ENCODE results near the gene STIL.

Gene STIL

DNA sequence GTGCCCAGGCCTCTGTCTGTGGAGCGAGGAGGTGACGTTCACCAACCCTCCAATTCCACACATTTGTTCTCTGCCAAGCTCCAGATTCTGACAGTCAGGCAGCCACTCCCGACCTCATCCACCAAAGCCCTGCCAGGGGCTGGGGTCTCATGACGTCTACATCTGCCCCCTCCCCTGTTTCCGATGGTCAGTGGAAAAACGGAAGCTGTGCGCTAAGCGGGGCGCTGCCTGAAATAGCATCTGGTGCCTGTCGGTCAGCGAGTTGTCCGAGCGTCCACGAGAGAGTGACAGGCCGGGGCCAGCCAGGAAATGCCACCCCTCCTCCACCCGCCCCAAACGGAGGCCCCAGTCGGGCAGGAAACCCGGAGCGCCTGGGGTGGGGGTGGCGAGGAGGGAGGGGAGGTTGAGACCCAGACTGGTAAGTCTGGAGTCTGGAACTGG, 78.7 kb downstream of the STIL start:
- DNase-seq (no peak), ATAC-seq (no peak)

DNA sequence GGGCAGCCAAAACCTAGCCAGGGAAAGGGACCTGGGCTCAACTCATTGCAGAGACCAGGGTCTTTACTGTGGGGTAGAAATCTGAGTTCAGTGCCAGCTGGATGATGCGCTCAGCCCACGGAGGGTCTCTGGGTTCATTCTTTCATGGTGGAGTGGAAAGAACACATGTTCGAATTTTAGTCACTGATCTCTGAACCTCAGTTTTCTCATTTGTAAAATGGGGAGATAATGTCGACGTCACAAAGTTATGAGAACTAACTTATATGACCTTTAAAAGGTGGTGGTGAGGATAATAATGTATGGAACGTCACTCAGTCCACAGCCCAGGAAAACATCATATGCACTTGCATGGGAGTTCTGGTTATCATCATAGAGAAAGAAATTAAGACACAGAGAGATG, 80.8 kb downstream of the STIL start:
- DNase-seq = no peak
- no peak for ATAC-seq

DNA sequence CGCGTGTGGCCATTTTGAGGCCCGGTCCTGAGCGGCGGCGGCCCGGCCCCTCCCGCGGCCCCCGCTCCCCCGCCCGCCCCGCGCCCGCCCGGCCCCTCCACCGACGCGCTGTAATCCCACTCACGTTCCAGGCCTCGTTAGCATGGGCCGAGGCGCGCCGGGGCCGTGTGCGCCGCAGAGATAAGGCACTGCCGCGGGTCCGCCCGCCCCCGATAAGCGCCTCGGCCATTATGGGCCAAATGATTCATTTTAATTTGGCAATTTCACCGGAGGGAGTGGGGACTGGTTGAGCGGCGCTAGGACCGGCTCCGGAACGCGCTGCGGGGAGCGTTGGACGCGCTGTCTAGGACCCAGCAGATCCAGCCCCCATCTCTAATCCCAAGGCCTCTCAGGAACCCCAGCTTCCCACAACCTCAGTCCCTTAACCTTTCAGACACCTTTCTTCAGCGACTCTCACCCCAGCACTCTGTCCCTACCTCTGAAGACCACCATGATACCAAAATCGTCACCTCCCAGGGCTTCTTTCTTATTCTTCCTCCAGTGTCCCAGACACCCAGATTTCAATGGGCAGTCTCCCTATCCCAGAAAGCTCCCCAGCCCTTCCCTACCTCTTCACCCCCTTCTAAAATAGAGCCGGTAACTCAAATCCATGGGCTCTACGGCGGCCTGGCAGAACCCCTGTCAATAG, 81.6 kb downstream of the STIL start, which contains the start of gene TAL1:
Gene TAL1, minus strand, starts transcription at position 39 of the 688 bp plus-strand sequence. CDS start 6,337 bp downstream, outside the sequence.
- ATAC-seq = no peak

DNA sequence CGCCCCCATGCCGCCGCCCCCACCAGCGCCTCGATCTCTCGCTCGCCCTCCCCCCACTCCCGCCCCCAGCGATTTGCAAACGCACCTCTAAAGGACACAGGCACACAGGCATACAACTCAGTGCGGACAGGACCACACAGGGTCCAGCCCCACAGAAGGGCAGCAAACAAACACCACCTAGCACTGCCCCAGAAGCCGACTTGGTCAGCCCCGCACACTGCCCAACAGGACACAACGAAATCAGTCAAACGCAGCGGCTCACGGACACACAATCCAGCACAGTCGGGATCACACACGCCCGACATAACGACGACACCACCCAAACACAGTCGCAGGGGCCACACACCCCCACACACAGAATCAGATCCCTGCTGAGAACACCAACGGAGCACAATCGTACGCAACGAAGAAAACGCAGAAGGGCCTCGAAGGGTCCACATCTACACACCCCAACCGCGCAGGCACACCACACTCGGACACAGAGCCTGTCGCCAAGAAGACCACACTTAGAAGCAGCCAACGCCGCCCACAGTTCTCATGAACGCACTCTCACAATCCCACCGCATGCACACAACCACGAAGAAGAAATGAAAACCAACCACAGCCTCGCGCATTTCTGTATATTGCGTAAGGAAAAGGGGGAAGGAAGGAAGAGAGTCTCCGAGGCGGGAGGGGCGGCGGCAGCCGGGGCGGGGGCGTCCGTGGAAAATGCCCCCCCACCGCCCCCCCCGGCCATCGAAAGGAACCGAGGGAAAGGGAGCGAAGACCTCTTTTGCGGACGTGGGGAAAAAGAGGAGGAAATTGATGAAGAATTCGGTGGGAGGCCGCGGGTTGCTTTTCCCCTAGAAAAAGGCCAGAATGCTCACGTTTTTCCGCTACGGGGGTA, 82.4 kb downstream of the STIL start:
- DNase-seq (peak; percentile 23), ATAC-seq (no peak)

More for the DNA sequence above, 81.6 kb downstream of the STIL start, which contains the start of gene TAL1:
- DNase-seq = no peak

DNA sequence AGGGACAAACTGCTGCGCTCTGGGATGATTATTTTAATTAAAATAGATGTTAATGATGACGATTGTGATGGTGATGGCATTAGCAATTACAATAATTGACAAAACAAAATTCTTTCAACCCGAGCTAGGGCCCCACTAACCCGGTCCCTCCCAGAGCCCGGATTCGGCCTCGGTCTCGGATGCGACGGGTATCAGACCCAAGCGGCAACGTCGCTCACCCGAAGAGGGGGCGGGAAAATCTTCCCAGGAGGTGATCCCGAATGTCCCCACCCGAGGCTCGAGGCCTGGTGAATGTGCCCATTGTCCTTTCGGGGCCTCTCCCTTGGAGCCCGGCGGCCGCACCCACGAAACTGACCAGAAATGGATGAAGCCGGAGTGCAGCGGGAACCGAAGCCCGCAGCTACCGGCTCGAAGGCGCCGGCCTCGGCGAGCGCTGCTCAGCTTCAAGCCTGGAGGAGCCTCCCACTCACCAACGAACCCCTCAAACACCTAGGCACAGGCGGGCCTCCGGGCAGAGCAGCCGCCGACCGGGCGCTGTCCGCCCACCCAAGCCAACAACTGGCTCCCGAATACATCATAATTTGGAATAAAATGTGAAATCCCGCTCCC, 83.2 kb downstream of the STIL start:
- DNase-seq (peak; percentile 27), ATAC-seq (no peak)

DNA sequence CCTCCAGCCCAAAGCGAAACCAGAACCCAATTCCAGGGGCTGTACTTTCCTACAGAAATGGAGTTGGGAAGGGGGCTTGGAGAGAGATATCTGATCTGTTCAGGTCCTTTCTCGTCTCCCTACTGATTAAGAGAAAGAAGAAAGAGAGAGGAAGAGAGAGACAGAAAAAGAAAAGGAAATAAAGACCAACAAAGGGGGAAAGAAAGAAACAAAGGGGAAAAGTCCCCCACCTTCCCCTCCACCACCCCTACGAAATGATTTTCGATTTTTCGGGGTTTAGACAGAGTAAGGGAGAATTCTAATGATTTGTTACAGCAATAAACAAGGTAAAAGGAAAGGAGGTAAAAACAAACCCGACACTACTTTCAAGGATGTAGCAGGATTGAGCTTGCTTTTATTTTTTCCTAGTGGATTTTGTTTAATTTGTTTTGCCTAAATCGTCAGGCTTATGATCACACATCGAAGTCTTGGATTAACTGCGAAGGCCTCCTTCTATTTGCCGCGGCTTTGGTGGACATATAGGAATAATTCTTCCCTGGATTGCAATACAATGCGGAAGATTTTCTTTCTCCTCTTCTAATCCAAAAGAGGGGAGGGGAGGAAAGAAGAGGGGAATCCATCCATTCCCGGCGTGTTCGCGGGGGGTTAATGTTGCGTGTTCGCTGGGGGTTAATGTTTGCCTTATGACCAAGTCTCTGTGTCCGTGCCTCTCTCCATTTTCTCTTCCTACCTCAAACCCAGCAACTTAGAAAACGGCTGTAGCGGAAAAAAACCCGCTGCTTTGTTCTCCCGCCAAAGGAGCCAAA, 83.9 kb downstream of the STIL start:
- ATAC-seq = no peak
- DNase-seq = no peak

DNA sequence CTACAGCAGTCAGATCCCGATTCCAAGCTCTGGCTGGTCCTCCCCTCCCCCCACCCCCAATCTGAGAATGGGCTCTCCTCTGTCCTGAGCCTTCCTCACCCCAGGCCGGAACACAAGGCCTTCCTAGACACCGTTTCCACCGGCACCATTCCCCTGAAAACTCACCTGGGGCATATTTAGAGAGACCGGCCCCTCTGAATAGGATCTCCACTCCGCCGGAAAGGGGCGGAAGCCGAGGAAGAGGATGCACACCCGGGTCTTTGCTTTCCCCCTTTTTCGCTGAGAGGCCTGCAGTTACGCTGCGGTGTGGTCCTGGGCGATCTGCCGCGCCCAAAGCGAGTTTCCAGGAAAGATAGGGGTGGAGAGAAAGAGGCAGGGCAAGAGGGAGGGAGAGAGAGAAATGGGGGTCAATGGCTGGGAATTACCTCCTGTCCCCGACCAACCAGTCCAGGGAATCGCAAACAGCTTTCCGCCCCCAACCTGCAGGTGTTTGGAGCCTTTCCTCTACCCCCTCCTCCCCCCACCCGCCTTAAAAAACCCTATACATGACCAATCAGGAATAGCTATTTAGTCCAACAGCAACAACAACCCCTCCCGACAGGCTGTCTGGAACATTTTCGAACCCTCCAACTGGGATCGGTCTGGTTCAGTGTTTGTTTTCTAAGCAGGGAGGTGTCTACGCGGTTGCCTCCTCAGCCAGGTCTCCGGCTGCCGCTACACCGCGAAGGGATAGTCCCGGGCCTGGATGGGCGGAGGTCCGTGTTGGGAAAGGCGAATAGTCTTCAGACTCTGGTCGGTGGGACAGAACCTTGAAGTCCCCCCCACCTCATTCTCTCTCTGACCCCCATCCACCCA, 84.7 kb downstream of the STIL start:
- DNase-seq (no peak), ATAC-seq (no peak)

DNA sequence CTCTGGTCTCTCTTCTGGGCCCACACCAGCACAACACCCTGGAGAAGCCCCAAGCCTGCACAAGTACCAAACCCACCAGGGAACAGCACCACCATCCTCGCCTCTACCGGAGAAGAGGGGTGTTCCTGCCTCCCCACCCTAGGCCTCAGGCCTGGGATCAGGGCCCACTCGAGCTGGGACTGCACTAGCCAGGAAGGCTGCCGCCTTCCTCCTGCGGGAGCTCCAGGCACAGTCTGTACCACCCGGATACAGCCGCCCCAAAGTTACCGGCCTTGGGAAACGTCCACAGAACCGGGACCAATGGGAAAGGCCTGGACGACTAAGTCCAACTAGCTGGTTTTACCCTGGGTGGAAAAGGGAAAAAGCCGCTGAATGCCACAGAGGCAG, 85.3 kb downstream of the STIL start:
- no peak for DNase-seq
- no peak for ATAC-seq

DNA sequence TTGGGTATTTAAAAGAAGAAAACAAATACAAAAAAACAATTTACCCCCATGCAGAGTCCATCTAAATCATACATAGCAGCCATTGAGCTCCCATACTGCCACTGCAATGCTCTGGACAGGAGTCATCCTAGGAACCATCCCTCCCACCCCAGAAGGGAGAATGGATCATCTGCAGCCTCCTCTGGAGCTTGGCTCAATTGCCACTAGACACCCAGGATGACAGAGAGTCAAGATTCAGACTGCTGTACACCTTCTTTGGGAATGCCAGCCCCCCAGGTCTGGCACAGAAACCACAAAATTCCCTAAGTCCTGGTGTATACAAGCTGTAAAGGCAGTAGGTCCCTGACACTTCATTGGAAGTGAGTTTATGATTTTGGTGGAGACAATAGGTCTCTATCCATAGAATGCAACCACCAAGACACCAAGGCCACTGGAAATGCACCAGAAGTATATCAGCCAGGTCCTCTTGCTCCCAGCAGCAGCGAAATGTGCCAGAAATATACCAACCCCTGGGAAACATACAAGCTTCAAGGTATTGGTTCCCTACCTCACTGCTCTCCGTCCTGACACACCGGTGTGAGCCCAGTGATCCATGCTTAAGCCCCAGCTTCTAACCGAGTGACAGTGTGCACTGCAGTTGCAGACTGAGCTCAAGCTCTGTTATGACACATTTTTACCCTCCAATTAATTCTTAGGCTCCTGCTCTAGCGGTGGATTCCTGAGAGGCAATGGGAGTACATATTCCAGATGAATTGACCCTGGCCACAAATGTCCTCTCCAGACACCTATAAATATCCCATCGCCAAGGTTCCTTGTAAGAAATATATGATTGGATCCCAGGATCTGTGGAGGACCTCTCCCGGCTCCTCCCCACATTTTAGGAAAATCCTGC, 86.4 kb downstream of the STIL start:
- DNase-seq = no peak
- ATAC-seq = no peak

DNA sequence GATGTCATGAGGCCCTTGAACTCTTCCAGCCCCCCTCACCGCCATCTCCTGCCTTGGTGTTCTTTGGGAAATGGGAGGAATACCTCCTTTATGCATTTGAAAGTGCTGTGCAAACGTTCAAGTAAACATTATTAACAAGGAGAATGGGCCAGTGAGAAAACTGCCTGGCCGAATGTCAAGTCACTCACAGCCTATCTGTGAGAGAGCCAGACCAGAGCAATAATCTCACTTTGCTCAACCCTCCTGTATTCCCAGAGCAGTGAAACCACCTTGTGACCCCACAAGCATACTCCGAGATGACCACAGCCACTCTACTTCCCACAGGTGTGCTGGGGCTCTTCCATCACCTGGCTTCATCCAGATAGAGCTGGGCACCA, 87.1 kb downstream of the STIL start:
- DNase-seq (no peak), ATAC-seq (no peak)

DNA sequence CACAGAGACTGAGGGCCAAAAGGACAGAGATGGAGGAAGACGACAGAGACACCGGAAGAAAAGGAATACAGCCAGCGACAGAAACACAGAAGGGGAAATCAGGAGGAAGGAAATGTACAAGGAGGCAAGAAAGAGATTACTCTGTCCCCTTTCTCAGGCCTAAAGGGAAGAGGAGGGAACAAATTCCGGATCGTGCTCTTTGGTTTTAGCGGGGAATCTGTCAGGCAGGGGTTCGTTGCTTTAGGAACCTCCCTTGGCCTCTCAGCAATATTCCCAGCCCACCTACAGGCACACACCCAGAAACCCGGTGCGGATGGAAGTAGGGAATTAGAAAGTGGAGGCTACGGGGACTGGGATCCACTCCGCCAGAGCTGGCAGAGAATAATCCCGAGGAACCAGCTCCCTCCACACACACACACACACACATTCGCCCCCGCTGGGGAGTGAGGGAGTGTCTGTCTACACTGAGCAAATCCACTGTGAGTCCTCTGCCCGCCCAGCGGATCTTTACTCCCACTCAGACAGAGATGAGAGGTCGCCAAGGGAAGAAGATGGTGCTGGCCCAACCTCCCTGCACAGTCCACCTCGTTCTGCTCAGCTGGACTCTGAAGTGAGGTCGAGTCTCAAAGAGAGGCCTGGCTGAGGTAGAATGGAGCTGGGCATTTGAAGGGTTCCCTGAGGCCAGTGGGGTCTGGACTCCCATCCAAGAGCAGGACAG, 87.7 kb downstream of the STIL start:
- ATAC-seq (no peak), DNase-seq (no peak)

DNA sequence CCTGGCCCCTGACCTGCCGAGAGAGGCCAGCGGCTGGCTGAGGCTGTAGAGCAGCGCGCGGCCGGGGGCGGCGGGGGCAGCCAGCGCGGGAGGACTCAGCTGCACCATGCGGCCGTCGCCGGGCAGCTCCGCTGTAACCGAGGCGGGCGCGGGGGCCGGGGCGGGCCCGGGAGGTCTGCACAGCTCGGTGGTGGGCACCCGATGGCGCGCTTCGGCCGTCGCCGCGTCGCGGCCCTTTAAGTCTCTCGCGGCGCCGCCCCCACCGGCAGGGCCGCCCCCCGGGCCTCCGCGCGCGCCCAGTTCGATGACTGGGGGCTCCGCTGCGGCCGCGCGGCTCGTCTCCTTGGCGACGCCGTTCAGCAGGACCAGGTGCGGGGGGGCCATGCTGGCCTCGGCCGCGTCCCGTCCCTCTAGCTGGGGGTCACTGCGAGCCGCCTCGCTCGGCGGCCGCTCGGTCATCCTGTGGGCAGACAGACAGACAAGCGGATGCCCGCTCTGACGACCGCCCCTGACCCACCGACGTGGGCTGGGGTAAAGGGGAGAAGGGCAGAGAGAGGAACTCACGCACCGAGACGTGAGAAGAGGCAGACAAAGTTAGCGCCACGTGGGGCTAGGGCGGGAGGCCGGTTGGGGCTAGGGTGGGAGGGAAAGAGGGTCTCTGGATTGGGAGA, 88.4 kb downstream of the STIL start:
- ATAC-seq (no peak), DNase-seq (no peak)

DNA sequence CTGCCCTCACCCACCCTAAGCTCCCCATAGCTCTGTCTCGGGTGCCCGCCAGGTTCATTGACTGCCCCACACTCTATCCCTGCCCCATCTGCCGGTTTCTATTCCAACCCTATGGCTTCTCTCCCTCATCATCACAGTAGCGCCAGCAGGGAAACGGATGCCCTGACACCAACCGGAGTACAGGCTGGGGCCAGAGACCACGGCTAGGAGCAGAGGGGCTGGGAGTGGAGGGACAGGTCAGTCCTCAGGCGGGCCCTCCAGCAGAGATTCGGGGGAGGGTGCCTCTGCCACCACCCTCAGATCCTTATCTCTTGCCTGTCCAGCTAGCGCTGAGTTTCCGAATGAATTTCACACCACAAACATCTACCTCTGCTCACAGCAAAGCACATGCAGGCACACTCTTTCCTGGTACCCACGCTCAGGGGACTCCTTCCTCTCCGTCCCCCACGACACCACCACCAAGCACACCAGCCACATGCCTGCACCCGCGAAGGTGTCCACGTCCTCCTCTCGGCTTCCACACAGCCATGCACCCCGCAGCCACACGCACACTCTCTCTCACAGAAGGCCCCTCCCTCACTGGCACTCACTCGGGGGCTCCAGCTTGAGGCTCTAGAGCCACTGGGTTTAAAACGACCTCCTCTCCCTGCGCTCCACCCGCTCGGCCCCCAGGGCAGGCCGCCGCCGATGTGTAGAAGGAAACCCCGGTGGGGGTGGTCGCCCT, 89.1 kb downstream of the STIL start:
- ATAC-seq = no peak

DNA sequence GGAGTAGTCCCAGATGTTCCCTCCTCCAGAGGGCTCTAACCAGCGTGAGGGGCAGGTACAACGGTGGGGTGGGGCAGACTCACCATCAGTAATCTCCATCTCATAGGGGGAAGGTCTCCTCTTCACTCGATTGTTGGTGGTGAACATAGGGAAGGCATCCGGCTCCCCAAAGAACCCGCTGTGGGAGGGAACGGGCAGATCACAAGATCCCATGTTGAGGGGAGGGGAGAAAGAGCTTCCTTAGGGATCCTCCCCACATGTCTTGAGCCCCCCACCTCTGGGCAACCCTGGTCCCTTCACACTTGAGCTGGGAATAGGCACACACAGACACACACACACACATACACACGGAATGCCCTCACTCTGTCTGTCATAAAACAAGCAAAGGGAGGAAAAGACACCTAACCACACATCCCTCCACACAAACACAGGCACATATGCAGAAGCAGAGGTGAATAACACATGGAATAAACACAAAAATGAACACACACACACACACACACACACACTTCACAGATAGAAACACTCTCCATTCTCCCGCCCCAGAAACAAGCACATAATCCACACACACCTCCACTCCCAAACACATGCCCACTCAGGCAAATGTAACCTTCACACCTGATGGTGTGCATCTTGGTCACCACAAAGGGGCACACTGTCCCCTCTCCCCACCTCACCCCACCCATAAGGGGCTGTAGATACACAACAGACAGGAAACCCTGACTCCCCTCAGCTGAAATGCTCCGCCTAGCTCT, 89.8 kb downstream of the STIL start:
- no peak for DNase-seq
- no peak for ATAC-seq

More for the DNA sequence above, 89.1 kb downstream of the STIL start:
- DNase-seq = no peak

DNA sequence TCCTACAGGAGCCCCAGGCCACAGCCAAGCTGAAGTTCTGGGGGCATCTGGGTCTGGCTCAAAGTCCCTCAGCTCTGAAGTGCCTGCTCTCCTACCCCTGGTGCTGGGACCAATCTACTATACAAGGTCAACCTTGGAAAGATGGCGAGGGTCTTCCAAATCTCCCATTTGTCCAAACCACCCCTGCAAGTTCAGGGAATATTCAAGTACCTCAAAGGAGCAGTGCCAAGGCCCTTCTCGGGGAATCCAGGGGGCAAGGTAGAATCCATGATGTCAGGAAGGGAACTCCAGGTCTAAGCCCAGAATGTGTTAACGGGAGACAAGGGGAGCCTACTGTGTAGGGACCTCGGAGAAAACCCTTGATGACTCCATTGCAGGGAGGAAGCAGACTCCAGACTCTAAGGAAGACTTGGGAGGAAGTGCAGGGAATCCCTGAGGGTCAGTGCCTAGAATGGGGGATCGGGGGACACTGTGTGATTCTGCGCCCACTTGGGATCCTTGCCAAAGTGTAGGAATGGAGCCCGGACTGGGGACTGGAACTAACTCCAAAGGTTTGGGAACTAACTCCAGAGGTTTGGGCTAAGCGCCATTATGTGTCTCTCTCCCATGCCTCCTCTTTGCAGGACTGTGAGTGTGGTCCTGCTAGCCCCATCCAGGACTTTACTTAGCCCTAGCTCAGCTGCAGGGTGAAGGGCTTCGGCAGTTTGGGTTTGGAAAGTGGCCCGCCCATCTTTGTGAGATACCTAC, 90.6 kb downstream of the STIL start:
- no peak for DNase-seq
- no peak for ATAC-seq

DNA sequence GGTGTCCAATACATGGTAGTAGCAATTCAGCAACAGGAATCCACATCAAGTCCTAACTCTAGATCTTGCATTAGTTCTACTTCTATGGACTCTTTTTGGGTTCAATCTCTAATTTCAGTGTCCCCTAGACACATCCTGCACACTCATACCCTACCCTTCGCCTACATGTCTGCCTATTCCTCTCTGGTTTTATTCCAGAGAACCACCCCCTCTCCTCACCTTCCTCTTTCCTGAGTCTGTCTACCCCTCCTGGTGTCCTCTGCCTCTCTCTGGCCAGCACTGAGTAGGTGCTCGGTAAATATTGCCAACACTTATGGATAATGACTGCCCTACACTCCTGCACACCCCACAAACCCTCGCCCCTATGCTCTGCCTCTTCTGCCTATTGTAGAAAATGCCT, 91.5 kb downstream of the STIL start:
- no peak for ATAC-seq
- DNase-seq = no peak

All from stimulated activated naive CD8-positive, alpha-beta T cell treated with anti-CD3 and anti-CD28 coated beads, Interleukin-15, Interleukin-2, amounts not matched to agents 100 U/mL and 50 U/mL, for 24 hours (primary cell).